ENCODE data around the gene DCHS2.
A peak's percentile ranks its signal among the peaks of the same experiment; 100 is the strongest.

DCHS2 gene

DNA sequence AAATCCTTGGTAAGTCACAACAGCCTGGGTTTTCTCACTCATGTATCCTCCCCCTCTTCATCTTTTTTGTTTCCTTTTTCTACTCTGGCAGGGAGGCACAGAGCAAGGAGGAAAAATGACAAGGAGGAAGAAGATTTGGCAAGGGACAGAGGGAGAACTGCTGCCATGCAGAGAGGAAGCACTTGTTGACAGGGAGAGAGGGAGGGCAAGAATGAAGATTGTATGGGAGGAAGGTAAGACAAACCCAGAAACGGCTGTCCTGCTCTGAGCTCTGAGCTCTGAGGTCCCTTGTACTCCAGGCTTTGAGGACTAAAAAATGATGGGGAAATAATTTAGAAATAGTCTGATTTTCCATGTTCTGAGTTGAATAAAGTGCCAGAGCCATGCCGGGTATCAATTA is 123.9 kb downstream of the DCHS2 start:
- DNase-seq = no peak

DNA sequence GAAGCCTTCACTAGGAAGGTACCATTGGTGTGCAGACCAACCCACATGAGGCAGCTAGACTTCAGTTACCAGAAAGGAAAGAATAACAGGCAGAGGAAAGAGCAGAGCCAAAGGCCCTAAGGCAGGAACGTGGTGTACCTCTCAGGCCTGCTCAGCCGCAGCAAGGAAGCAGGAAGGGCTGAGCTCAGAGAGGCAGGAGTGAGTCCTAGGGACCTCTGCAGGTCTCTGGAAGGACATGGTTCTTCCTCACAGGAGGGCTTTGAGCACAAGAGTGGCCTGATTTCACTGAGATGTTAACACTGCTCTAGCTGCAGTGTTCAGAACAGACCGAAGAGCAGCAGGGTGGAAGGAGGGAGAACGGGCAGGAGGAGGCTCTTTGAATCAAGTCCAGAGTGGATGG is 124.6 kb downstream of the DCHS2 start:
- no peak for DNase-seq

- no peak for DNase-seq
Measured at GRCh38 chr4:154364066-154364845, 127.3 kb downstream of the DCHS2 start.

GRCh38 chr4:154361450-154361849 is 130.1 kb downstream of the DCHS2 start:
- DNase-seq = no peak

DNA sequence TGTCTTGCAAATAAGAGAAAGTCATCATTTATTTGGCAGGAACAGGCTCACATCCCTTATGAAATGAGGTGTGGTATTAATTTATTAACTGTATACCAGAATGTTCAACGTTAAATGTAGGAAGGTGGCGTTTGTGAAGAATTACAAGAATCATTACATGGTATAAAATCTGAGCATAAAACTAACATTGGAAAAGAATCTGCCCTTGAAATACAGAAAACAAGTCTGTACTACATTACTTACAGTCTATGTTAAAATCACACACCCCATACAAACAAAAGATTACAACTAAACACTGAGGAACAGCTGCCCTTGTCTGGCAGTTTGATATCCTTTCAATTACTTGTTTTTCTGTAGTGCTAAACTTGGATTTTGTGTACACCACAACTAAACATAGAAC is 131.1 kb downstream of the DCHS2 start:
- no peak for DNase-seq

DNA sequence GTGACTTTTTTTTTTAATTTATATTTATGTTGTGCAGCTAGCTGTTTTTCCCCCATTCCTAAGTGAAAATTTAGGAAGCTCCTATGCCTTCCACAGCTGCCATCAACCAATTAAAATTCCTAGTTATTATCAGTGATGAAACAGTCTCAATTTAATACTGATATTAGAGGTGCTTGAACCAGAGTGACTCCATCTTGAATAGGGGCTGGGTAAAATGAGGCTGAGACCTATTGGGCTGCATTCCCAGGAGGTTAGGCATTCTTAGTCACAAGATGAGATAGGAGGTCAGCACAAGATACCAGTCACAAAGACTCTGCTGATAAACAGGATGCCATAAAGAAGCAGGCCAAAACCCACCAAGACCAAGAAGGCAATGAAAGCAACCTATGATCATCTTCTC is 136.7 kb downstream of the DCHS2 start:
- no peak for DNase-seq

DNA sequence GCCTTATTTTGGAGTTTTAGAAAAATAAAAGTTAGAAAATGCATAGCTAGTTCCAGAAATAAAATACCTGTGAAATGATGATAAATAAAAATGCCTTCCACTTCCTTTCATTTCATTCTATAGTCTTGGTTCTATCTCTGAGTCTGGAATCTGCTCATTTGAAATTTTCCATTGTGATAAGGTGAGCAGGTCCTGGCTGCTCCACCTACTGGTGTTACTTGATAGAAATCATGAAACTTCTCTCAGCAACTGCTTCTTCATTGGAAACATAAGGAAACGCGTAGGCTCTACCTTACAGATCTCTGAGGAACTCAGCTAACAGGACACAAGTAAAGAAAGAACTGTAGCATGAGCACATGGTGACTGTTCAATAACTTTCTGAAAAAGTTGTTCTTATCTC is 141.8 kb downstream of the DCHS2 start:
- DNase-seq = no peak

- no peak for DNase-seq
Measured at GRCh38 chr4:154348657-154349056, 142.9 kb downstream of the DCHS2 start.

- DNase-seq = no peak
Measured at GRCh38 chr4:154345359-154345758, 146.2 kb downstream of the DCHS2 start.

DNA sequence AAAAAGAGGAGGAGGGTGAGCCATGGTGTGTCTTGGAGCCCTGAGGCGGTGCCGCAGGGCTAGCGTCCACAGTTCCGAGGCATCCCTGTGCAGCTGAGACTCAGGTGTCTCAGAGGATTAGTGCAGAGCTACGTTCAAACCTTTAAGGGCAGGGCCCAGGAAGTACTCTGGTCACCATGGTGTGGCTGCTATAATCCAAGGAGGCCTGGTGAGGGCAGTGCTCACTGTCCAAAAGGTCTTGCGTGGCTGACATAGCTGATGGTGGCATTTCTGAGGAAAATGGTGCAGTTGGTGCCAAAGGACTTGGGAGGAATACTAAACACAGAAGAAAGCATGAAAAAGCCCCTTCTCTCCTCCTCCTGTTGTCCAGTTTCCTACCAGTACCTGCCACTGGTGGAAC is 146.9 kb downstream of the DCHS2 start:
- no peak for DNase-seq

GRCh38 chr4:154343651-154344050 is 147.9 kb downstream of the DCHS2 start:
- no peak for DNase-seq

- DNase-seq = no peak
Measured at GRCh38 chr4:154341448-154341847, 150.2 kb downstream of the DCHS2 start.

DNA sequence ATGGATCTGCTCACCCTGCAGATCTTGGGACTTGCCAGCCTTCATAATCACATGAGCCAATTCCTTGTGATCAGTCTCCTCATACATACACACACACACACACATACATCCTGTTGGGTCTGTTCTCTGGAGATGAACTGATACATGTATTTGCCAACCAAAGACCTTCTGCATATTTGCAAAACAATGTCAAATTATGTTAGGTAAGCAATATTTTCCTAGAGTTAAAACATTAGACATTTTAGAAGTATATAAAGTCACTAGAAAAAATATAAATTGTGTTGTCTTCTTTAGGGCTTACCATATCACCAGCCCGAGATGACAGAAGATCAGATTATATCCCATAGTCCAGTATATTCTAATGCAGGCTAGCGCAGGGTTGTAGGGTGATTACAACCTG is 156.0 kb downstream of the DCHS2 start:
- DNase-seq = no peak

- DNase-seq = peak in 1 of 2 donors; percentile 11
Measured at GRCh38 chr4:154332681-154333421, 158.7 kb downstream of the DCHS2 start.

- no peak for DNase-seq
Measured at GRCh38 chr4:154329939-154330338, 161.7 kb downstream of the DCHS2 start.

DNA sequence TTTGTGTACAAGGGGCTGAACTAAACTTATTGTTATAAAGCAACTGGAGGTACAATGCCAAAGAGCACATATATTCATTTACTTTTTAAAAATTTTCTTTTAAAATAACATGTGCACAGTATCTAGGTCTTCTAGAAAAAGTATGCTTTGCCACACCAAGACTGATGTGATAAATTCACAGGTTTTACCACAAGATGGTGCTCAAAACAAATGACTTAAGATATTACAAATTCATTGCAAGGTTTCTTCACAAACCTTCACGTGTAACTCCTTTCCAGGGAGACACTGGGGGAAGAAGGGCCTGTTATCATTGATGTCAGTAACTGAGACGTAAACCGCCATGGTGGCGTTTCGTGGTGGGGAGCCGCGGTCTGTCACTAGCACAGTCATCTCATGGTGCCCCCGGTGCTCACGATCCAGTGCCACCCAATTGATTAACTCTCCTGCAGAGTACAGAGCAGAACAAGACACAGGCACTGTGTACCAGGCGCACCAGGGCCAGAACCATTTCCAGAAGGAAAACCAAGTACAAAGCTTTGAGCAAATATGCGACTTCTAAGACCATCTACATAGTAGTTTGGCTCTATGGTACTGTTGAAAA is 162.2 kb downstream of the DCHS2 start:
- no peak for DNase-seq

- no peak for DNase-seq
Measured at GRCh38 chr4:154328030-154328429, 163.6 kb downstream of the DCHS2 start.

DNA sequence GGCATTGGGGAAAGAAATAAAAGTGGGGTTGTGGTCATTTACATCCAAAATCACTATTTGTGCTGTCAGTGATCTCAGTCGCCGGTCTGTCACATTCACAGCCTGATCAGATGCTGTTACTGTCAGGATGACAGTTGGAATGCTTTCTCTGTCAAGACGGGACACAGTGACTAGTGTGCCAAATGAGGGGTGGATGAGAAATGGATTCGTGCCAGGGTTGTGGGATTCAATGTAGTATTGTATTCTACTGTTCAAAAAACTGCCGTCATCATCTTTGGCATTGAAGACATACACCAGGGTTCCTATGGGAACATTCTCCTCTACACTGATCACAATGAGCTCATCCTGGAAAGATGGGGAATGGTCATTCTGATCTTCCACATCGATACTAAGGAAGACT is 171.1 kb downstream of the DCHS2 start:
- DNase-seq = no peak

GRCh38 chr4:154319736-154320135 is 171.9 kb downstream of the DCHS2 start:
- no peak for DNase-seq

- DNase-seq = no peak
Measured at GRCh38 chr4:154317201-154317999, 174.2 kb downstream of the DCHS2 start.

GRCh38 chr4:154315741-154316140 is 175.9 kb downstream of the DCHS2 start:
- DNase-seq = no peak

GRCh38 chr4:154314248-154314647 is 177.4 kb downstream of the DCHS2 start:
- DNase-seq = no peak

- DNase-seq = no peak
Measured at GRCh38 chr4:154313004-154313585, 178.5 kb downstream of the DCHS2 start.

Data from inflammatory macrophage (primary cell).